Stimulated activated CD4-positive, alpha-beta T cell treated with anti-CD3 and anti-CD28 coated beads, TNF-alpha, amount 100 ng/mL, for 4 hours (primary cell): ENCODE data around the gene PKP3.
"Not testable (repeated sequence)": the region's sequence is repeated elsewhere in the genome, so short reads cannot be mapped to it uniquely, and the experiment has no call there.

ENCODE experiments used
- DNase-seq, 3 experiments: peaks; one replicate each; pipeline ENCODE4 v3.0.0-alpha.2; 2020; ENCODE audit warnings: low read depth in 3 of 3

PKP3 gene

DNA sequence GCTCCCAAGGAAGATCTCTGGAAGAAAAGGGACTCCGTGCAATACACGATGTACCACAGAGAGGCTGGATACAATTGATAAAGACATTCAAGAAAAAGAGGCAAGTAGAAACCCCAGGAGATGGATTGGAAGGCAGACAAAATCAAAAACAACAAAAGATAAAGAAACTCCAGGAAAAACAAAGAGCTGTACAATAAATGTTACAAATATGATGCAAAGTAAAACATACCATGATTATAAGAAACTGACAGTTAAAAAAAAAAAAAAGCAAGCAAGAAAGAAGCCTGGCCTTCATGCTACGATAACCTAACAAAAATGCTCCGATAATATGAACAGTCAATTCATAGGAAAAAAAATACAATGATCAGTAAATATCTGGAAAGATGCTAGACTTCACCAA, 31.3 kb downstream of the PKP3 start:
- DNase-seq = no peak

DNA sequence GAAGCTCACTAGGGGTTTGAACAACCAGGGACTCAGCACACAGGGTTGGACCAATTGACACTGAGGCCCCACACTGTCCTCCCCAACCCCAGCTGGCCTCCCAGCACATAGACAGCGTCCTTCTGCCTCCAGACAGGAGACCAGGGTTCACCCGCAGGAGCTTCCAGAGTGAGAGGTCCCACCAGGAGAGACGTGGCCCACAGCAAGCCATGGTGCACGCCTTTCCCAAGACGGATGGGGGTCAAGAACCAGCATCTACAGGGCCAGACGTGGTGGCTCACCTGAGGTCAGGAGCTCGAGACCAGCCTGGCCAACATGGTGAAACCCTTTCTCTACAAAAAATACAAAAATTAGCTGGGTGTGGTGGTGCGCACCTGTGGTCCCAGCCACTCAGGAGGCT, 32.8 kb downstream of the PKP3 start:
- no peak for DNase-seq

DNA sequence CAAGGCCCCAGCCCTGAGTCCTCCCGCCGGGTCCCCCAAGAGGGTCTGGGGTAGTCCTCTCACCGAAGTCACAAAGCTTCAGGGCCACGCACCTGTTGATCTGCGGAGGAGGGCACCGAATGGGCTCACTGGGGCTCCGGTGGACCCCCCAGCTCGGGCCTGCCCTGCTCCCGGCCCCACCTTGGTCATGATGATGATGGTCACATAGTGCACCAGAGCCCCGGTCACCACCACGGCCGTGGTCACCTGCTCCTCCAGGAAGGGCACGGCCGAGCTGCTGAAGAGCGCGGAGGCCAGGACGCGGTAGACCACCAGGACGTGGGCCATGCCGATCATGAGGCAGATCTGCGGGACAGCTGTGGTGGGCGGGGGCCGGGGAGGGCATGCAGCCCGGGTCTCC, 34.3 kb downstream of the PKP3 start:
- DNase-seq = no peak

DNA sequence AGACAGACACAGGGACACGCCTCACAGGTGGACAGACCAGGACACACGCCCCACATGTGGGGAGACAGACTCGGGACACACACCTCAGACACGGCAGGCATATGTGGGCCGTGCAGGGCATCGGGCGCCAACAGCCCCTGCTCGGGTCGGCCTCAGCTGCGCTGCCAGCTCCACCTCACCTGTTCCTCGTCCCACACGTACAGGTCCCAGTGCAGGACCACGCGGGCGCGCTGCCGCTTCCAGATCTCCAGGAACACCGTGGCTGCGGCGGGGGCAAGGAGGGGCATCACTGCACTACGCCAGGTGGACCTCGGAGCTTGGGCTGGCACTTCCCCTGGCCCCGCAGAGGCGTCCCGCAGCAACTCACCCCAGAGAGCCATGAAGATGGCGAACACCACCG, 35.4 kb downstream of the PKP3 start:
- no peak for DNase-seq

DNA sequence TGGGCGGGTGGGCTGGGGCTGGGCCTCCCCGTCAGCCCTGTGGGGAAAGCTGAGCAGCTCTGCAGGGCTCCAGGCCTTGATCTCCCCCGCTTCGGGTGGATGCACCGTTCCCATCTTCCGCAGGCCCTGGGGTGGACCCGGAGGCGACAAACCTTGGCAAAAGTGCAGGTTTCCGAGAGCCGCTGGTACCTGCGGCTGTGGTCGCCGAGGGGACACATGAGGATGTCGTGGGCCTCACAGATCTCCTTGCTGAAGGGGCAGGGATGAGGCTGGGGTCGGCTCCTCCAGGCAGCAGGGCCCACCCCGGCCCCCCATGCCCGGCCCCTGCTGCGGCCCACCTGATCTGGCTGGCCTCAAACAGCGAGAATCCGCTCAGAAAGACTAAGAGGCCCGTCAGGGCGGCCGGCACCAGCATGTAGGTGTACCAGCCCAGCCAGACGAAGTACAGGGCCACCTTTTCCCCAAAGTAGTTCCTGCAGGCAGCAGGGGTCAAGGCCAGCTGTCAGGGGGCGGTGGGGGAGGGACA, 36.0 kb downstream of the PKP3 start:
- no peak for DNase-seq

DNA sequence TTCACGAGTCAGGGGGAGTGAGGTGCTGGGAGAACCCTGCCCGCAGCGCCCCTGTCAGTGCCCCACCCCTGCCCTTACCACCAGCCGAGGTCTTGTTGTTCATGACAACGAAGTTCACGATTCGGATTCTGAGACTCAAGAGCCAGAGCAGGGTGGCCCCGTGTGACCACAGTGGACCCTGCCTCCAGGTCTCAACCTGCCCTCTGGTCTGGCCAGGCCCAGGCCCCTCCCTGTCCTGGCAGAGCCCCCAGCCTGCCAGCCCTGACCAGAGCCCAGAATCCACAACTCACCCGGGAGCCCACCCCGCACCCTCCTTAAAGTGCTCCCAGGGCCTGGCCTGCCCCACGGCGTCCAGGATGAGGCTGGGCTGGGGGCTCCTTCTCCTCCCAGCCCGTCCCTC, 37.9 kb downstream of the PKP3 start:
- no peak for DNase-seq

DNA sequence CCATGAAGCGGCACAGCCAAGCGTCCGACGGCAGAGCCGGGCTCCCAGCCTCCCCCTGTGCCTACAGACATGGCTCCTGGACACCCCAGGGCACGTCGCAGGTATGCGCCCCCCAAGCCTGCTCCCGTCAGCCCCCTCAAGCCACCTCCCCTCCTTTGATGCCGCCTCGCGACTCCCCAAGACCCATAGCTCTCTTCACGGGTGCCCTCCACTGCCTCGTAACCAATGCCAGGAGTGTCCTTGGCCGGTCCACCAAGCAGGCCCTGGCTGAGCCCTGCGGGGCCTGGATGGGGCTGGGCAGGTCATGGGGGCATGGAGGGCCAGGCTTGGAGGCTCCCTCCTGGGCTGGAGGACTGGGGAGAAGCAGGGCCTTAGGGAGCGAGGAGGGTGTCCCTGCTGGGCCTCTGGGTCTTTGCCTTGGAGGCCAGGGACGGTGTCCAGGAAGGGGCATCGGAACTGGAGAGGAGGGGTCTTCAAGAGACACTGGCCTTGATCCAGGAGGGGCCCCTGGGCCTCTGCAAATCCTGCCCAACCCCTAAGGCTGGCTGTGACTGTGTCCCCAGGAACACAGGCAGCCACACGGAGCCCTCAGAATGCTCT, 38.6 kb downstream of the PKP3 start:
- no peak for DNase-seq

DNA sequence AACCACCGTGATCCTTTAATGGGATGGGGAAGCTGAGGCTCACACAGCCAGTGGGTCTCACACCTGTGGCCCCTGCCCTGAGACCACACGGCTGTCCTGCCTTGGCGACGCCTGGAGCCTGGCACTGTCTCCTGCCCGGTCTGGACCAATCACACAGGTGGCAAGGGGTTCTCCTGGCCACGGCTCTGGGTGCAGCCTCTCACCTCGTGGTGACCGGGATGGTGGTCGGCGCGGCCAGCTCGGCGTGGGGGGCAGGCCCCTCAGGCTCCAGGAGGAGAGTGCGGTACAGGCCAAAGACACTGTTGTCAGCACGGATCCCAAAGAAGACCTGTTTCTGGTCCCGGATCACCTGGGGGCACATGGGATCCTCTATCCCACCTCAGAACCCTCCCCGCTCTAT, 39.1 kb downstream of the PKP3 start:
- no peak for DNase-seq

DNA sequence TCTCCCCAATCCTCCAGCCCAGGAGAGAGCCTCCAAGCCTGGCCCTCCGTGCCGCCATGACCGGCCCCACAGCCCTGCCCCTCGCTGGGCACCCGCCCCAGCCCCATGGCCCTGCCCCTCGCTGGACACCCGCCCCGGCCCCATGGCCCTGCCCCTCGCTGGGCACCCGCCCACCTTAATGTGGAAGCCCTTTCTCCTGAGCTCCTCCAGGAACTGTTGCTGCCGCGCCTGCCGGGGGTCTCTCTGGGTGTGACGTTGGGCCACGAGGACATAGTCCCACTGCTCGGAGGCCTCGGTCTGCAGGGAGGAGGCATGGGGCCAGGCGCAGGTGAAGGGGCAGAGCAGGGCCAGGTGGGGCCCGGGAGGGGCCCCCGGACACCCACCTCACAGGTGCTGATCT, 39.6 kb downstream of the PKP3 start:
- no peak for DNase-seq

DNA sequence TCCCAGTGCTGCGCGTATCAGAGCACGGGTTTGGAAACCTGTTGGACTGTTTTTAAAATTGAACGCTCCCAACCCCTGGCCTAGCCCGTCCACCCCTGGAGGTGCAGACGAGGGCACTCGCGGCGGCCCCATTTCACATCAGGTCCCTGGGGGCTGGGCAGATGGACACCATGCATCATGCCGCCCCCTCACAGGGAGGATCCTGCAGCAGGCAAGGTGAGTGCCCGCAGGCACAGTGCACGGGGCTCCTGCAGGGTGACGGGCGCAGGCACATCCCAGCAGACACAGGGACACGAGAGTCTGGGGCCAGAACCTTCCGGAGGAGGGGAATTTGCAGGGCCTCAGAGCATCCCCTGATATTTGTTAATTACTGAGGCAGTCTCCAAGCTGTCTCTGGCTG, 40.5 kb downstream of the PKP3 start:
- DNase-seq = no peak

DNA sequence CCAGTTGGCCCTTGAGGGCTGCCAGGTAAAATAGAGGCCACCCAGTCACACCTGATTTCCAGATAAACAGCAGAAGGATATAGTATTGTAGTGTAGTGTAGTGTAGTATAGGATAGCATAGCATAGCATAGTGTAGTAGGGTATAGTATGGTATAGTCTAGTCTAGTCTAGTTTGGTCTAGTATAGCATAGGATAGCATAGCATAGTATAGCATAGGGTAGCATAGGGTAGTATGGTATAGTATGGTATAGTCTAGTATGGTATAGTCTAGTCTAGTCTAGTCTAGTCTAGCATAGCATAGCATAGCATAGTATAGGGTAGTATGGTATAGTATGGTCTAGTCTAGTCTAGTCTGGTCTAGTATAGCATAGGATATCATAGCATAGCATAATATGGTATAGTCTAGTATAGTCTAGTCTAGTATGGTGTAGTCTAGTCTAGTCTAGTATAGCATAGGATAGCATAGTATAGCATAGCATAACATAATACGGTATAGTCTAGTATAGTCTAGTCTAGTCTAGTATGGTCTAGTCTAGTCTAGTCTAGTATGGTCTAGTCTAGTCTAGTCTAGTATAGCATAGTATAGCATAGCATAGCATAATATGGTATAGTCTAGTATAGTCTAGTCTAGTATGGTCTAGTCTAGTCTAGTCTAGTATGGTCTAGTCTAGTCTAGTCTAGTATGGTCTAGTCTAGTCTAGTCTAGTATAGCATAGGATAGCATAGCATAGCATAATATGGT, 41.2 kb downstream of the PKP3 start:
- DNase-seq = not testable (repeated sequence)

DNA sequence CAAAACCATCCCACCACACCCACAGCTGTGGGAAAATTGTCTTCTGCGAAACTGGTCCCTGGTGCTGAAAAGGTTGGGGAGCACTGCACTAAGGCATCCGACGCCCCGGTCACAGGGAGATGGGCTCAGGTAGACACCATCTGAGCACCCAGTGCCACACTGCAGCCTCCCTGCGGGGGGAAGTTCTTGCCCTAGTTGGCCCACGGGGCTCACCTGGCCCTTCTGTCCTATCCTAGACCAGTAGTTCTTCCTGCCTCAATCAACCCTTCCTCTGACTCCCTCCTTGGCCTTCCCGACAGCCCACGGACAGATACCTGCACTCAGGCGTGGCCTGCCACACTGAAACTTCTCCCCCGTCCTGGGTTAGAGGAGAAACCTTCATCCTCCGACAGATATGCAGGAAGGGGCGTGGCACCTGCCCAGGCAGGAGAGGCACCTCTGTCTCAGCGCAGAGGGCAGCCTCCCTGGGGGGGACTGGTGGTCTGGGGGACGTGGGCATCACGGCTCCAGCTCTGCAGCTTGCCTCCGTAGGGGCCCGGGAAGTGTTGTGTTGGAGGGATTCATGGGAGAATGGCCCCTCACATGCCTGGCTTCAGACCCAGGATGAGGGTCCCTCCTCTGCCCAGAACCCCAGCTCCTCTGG, 43.3 kb downstream of the PKP3 start:
- DNase-seq = no peak

DNA sequence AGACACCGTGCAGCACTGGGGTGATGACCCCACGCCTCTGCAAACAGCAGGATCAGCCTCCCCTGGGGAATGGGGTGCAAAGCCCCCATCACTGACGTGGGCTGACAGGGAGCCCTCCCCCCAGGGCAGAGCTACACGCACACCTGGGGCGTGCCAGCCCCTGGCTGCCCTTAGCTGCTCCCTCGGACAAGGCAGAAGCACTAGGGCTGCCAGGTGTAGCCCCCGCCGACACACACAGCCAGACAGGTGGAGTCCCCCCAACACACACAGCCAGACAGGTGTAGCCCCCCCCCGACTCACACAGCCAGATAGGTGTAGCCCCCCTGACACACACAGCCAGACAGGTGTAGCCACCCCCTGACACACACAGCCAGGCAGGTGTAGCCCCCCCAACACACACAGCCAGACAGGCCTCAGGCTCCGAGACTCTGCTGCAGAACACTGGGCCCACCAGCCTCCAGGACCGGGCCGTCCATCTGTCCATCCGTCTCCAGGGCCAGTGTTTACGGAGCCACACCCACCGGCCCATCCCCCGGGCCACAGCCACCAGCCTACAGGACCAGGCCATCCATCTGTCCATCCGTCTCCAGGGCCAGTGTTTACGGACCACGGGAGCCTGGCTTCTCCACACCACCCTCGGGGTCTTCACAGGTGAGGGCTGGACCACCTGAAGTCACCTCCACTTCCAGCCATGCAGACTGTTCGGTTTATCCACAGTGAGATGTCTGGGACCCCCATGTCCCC, 44.3 kb downstream of the PKP3 start:
- no peak for DNase-seq

DNA sequence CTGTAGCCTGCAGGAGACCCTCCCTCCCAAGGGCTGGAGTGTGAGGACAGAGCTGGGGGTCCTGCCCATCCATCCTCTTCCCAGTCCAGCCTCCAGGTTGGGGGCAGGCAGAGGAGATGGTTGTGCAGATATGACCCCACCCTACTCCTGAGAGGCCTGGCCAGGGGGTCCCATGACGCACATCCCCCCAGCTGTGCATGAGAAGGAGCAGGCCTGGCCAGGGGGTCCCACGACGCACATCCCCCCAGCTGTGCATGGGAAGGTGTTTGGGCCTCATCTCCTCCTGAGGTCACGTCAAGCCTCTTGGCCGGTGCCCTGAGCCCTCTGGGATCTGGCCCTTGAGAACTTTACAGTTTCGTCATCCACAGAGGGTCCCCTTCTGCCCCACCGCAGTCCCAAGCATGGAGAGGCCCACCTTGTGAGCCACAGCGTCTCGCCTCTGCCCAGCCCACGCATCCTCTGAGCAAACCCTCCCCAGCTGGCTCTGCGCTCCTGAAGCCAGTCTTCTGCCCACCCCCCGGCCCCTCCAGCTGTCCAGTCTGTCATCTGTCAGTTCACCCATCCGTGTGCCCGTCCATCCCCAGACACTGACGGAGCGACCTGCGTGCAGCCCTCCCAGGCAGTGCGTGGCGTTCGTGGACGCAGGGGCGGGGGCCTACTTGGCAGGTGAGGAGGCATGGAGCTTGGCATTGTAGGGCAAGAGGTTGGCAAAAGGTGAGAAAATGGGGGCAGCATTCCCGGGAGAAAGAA, 45.5 kb downstream of the PKP3 start:
- DNase-seq = no peak

DNA sequence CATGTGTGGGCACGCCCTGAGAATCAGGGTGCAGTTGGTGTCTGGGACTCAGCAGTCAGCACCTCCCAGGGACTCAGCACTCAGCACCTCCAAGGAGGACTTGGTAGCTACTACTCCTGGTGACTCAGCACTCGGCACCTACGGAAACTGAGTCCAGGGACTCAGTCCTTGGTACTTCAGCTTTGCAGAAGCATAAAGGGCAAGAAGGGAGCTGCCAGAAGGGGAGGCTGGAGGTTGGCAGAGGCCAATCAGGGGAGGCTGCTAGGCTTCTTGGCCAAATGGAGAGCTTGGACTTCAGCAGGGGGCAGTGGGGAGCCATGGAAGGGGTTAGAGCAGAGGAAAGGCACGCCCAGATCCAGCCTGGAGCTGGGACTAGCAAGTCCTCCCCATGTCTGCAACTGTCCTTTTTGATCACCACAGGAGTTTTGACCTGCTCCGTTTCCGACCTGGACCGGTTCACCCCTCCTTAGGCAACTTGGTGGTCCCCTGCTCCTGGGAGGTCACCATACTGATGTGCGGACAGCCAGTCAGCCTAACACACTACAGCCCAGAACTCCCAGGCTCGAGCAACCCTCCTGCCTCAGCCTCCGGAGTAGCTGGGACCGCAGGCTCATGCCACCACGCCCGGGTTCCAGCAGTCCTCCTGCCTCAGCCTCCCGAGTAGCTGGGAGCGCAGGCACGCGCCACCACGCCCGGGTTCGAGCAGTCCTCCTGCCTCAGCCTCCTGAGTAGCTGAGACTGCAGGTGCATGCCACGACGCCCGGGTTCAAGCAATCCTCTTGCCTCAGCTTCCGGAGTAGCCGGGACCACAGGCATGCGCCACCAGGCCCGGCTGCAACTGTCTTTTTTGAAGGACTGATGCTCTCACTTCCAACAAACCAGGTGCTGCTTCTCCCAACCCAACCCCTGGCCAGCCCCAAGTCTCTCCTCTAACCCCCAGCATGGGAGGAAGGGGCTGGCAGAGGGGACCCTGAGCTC, 46.3 kb downstream of the PKP3 start:
- no peak for DNase-seq

DNA sequence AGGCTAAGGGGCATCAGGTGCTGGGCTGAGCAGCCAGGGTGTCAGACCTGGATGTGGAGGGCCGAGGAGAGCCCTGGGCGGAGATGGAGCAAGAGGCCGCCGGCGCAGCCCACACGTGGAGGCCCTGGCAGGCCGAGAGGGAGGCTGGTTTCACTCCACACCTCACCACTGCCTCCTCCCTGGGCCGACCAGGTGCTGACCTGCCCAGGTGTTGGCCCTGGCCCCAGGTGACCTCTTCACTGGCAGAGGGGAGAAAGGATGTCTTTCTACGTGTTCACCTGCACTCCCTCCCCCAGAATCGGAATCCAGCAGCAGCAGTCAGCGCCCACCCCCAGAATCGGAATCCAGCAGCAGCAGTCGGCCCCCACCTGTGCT, 47.0 kb downstream of the PKP3 start:
- DNase-seq = no peak

DNA sequence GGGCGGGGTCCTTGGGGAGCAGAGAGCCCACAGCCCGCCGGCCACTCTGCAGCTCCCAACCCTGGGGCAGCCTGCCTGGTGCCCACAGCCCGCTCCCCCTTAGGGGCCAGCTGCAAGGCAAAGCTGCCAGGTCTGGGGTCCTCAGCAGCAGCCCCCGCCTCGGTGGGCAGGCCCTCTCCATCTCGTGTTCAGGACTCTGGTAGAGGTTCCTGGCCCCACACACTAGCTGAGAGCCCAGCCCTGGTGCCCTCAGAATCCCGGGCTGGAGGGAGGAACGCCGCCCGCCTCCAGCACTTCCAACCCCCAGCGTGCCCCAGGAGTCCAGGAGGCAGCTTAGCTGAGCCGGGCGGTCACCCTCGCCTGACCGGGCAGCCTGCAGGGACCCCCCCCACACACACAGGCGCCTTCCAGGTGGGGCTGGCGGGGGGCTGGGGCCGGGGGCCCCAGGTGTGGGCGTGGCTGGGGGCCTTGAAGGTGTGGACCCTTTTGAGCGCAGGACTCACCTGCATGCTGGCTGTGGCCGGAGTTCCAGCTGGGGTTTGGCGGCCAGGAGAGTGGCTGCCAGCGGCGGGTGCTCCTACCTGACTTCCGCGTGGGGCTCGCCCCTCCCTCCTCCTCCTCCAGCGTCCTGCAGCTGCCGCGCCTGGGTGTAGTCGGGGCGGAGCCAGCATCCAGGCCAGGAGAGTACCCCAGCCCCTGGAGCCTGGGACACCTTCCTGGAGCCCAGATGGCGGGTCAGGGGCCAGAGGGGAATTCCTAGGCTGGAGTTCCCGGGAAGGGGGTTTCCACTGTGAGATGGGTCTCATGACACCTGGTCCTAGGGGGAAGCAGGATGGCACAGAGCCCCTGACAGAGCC, 47.6 kb downstream of the PKP3 start, which contains the start of gene ANO9:
TSS of gene ANO9 (minus strand) at position 594 of the 857 bp plus-strand sequence. CDS start at position 509, 85 bp downstream.
- peak in 2 of 3 experiments; percentile 38 to 39 for DNase-seq

DNA sequence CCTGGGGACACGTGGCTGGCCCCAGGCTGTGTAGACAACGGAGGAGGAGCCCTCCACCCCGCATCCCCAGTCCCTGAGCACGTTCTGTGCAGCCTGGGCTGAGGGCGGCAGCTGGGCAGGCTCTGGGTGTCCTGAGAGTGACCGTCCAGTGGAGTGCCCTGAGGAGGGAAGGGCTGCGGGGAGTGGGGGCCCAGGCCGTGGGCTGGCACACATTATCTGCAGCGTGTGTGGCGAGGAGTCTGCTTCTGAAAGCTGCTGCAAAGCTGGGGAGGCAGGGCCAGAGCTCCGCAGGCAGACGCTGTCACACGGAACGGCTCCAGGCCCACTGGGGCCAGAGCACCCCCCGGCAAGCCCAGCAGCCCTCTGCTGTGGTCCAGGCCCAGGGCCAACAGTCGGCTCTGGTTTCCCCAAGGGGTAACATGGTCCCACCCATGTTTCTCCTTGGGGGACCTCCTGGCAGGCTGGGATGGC, 48.6 kb downstream of the PKP3 start:
- no peak for DNase-seq

DNA sequence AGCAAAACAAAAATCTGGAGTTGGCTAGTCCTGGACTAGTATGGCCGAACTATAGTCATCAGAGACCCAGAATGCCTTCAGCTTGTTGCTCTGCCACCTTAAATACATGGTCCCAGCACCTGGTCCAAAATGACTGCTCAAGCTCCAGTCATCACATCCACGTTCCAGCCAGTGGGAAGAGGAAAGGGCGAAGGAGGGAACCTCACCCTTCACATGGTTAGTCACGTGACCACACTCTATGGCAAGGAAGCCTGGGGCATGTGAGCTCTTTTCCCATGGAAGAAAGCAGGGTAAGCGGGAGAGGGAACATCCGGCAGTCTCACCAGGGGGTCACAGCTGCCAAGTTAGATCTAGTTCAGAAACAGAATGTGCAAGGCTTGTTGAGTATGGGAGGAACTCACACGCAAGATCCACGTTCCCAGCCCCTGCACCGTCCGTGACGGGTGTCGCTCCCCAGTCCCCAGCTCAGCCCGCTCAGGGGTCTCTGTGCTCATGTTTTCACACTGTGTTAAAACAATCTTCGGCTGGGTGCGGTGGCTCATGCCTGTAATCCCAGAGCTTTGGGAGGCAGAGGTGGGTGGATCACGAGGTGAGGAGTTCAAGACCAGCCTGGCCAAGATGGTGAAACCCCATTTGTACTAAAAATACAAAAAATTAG, 49.7 kb downstream of the PKP3 start:
- DNase-seq = no peak
